Measurements from ENCODE around the gene GRID2IP. TPM values are rescaled to one million over a fixed set of nuclear protein-coding genes. Genes with fewer than 3 reads are reported as not detected.
"Not testable (repeated sequence)": the region's sequence is repeated elsewhere in the genome, so short reads cannot be mapped to it uniquely, and the experiment has no call there.

The GRID2IP gene
- total and polyA plus RNA-seq, 2 experiments from 2014 or later, result 0.06 to 0.24 TPM

- H3K36me3 ChIP-seq, result no peaks in the 10 kb centered on the region
- TF ChIP-seq CTCF (IDR thresholded peaks at IDR 0.05; ENCODE audit: low read depth, low read length), result no peak
- DNase-seq (ENCODE audit: low read depth in 1 of 2, low spot score in 1 of 2), result peak in 1 of 2 donors; percentile 35
- no peaks in the 10 kb centered on the region for H3K27me3 ChIP-seq
- no peaks in the 10 kb centered on the region for H3K4me1 ChIP-seq (ENCODE audit: low read depth)
- no peak overlapping the region for H3K27ac ChIP-seq
- H3K9me3 ChIP-seq (ENCODE audit: low read depth), result no peaks in the 10 kb centered on the region
- no peak overlapping the region for H3K4me3 ChIP-seq
These were observed 97.5 kb downstream of the GRID2IP start for GRCh38 chr7:6453734-6454133.

GRCh38 chr7:6451224-6451705 is 100.0 kb downstream of the GRID2IP start:
- Histone ChIP-seq H3K27me3 (no peaks in the 10 kb centered on the region), H3K4me1 (ENCODE audit: low read depth) (no peaks in the 10 kb centered on the region), H3K27ac (no peak overlapping the region), H3K36me3 (no peaks in the 10 kb centered on the region), H3K9me3 (ENCODE audit: low read depth) (no peaks in the 10 kb centered on the region), H3K4me3 (no peak overlapping the region)
- no peak for DNase-seq (ENCODE audit: low read depth in 1 of 2, low spot score in 1 of 2)
- no peak for TF ChIP-seq CTCF (IDR thresholded peaks at IDR 0.05; ENCODE audit: low read depth, low read length)

GRCh38 chr7:6450591-6450990 is 100.7 kb downstream of the GRID2IP start:
- H3K9me3 ChIP-seq (ENCODE audit: low read depth), result not testable (repeated sequence)

GRCh38 chr7:6449884-6450283 is 101.4 kb downstream of the GRID2IP start:
- not testable (repeated sequence) for H3K27ac ChIP-seq; H3K4me1 ChIP-seq (ENCODE audit: low read depth); H3K36me3 ChIP-seq; H3K9me3 ChIP-seq (ENCODE audit: low read depth); H3K27me3 ChIP-seq; H3K4me3 ChIP-seq
- DNase-seq (ENCODE audit: low read depth in 1 of 2, low spot score in 1 of 2), result peak in 1 of 2 donors; percentile 67

More at GRCh38 chr7:6450591-6450990, 100.7 kb downstream of the GRID2IP start:
- not testable (repeated sequence) for H3K36me3 ChIP-seq; H3K27me3 ChIP-seq; H3K4me1 ChIP-seq (ENCODE audit: low read depth); H3K27ac ChIP-seq; H3K4me3 ChIP-seq
- peak in 1 of 2 donors; percentile 56 for DNase-seq (ENCODE audit: low read depth in 1 of 2, low spot score in 1 of 2)

- no peaks in the 10 kb centered on the region for H3K9me3 ChIP-seq (ENCODE audit: low read depth)
- H3K27me3 ChIP-seq, result no peaks in the 10 kb centered on the region
- H3K4me1 ChIP-seq (ENCODE audit: low read depth), result no peaks in the 10 kb centered on the region
- H3K27ac ChIP-seq, result no peak overlapping the region
- peaks cover 11% of the 10 kb centered on the region for H3K36me3 ChIP-seq
- no peak overlapping the region for H3K4me3 ChIP-seq
- no peak for TF ChIP-seq CTCF (IDR thresholded peaks at IDR 0.05; ENCODE audit: low read depth, low read length)
- no peak for DNase-seq (ENCODE audit: low read depth in 1 of 2, low spot score in 1 of 2)
These were observed 102.2 kb downstream of the GRID2IP start for GRCh38 chr7:6448943-6449543.

- Histone ChIP-seq H3K4me1 (ENCODE audit: low read depth) (no peaks in the 10 kb centered on the region), H3K4me3 (peak within 1 kb of the TSS; percentile 77), H3K27me3 (no peaks in the 10 kb centered on the region), H3K36me3 (peaks cover 11% of the 10 kb centered on the region), H3K27ac (peak within 1 kb of the TSS; percentile 82), H3K9me3 (ENCODE audit: low read depth) (no peaks in the 10 kb centered on the region)
- peak; percentile 94 to 96 for DNase-seq (ENCODE audit: low read depth in 1 of 2, low spot score in 1 of 2)
- no peak for TF ChIP-seq CTCF (IDR thresholded peaks at IDR 0.05; ENCODE audit: low read depth, low read length)
These were observed 103.6 kb downstream of the GRID2IP start, which contains the start of gene DAGLB for GRCh38 chr7:6447581-6448199. Gene DAGLB, minus strand, starts transcription at chr7:6447954. Its CDS starts 112 bp downstream, at chr7:6447842.

Other genes starting within 250 kb of the GRID2IP start
- 15.2 and 21.4 TPM in 2 replicates for gene FAM220A, start 202.5 kb downstream of the GRID2IP start, total RNA-seq
- gene FAM220A, start 202.5 kb downstream of the GRID2IP start, polyA plus RNA-seq, result 9.7 and 10.2 TPM in 2 replicates
- gene RAC1, start 176.9 kb downstream of the GRID2IP start, total RNA-seq, result 48.9 and 66.4 TPM in 2 replicates
- gene RAC1, start 176.9 kb downstream of the GRID2IP start, polyA plus RNA-seq, result 320 and 353 TPM in 2 replicates
- 20.9 and 22.3 TPM in 2 replicates for gene DAGLB, start 103.5 kb downstream of the GRID2IP start, total RNA-seq
- 18.9 and 27.0 TPM in 2 replicates for gene DAGLB, start 103.5 kb downstream of the GRID2IP start, polyA plus RNA-seq
- gene KDELR2, start 67.3 kb downstream of the GRID2IP start, total RNA-seq, result 46.9 and 60.4 TPM in 2 replicates
- gene KDELR2, start 67.3 kb downstream of the GRID2IP start, polyA plus RNA-seq, result 130 and 160 TPM in 2 replicates
- 51.7 and 81.3 TPM in 2 replicates for gene ZDHHC4, start 26.0 kb upstream of the GRID2IP start, total RNA-seq
- 108 and 110 TPM in 2 replicates for gene ZDHHC4, start 26.0 kb upstream of the GRID2IP start, polyA plus RNA-seq
- gene INTS15, start 38.6 kb upstream of the GRID2IP start, total RNA-seq, result 28.5 and 37.8 TPM in 2 replicates
- 25.9 and 27.0 TPM in 2 replicates for gene INTS15, start 38.6 kb upstream of the GRID2IP start, polyA plus RNA-seq
- 31.3 and 32.2 TPM in 2 replicates for gene ZNF853, start 64.1 kb upstream of the GRID2IP start, total RNA-seq
- 16.8 and 20.8 TPM in 2 replicates for gene ZNF853, start 64.1 kb upstream of the GRID2IP start, polyA plus RNA-seq
- gene ZNF316, start 85.9 kb upstream of the GRID2IP start, total RNA-seq, result 21.3 and 40.6 TPM in 2 replicates
- gene ZNF316, start 85.9 kb upstream of the GRID2IP start, polyA plus RNA-seq, result 24.9 and 26.6 TPM in 2 replicates
- gene ZNF12, start 155.5 kb upstream of the GRID2IP start, total RNA-seq, result 24.1 and 31.6 TPM in 2 replicates
- 16.8 and 31.5 TPM in 2 replicates for gene ZNF12, start 155.5 kb upstream of the GRID2IP start, polyA plus RNA-seq
- 0.25 and 0.69 TPM in 2 replicates for gene RSPH10B2, start 202.6 kb upstream of the GRID2IP start, total RNA-seq
- not detected in 2 replicates for gene RSPH10B2, start 202.6 kb upstream of the GRID2IP start, polyA plus RNA-seq